IPS-18c (cell line): Measurements from ENCODE around the gene PABPN1L.
"Not testable (repeated sequence)": the region's sequence is repeated elsewhere in the genome, so short reads cannot be mapped to it uniquely, and the experiment has no call there.

ENCODE experiments used
- H3K4me3 ChIP-seq: 2 replicates; pipeline ENCODE4 v1.7.0; 2013; ENCODE audit warnings: low read depth, mild to moderate bottlenecking, low read length, moderate library complexity; ENCODE audit not compliant: insufficient read depth
- H3K9me3 ChIP-seq: one replicate; pipeline ENCODE4 v1.6.1; 2013; ENCODE audit warnings: mild to moderate bottlenecking, low read length, moderate library complexity; ENCODE audit not compliant: control insufficient read depth, insufficient read depth

Gene PABPN1L

GRCh38 chr16:88830783-88831182, 35.7 kb downstream of the PABPN1L start:
- Histone ChIP-seq H3K9me3 (no peaks in the 10 kb centered on the region), H3K4me3 (no peak overlapping the region)

DNA sequence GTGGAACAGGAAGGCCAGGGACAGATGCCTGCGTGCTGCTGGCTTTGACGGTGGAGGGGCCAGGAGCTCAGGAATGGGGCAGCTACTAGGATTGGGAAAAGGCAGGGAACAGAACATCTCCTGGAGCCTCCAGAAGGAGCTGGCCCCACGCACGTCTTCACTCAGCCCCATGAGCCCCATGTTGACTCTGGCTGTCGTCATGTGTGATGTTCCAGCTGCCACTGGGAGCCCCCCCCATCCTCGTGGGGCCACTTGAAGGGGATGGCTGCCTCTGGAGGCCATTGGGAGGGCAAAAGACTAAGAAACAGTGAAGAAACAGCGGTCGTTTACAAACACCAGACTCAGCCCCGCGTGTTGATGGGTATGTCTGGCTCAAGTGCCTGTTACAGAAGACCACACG, 36.2 kb downstream of the PABPN1L start:
- no peaks in the 10 kb centered on the region for H3K9me3 ChIP-seq
- H3K4me3 ChIP-seq, result no peak overlapping the region

- Histone ChIP-seq H3K9me3 (no peaks in the 10 kb centered on the region), H3K4me3 (no peak overlapping the region)
Measured at GRCh38 chr16:88828711-88829110, 37.7 kb downstream of the PABPN1L start.

DNA sequence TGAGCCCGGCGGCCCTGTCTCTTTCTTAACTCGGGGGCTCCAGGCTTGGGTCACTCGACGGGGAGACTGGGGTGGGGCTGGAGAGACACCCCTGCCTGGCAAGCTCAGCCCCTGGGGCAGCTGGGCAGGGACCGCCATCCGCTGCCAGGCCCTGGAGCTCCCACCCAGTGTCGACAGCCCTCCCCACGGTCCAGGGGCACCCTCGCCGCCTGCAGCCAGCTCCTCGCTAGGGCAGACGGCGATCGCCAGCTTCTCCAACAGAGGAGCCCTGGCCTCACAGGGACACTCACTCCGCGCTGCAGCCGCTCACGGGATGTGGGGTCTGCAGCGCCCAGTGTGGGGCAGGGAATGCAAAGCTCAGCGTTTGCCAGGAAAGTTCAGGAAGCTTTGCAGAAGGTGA, 38.7 kb downstream of the PABPN1L start:
- no peak overlapping the region for H3K4me3 ChIP-seq

DNA sequence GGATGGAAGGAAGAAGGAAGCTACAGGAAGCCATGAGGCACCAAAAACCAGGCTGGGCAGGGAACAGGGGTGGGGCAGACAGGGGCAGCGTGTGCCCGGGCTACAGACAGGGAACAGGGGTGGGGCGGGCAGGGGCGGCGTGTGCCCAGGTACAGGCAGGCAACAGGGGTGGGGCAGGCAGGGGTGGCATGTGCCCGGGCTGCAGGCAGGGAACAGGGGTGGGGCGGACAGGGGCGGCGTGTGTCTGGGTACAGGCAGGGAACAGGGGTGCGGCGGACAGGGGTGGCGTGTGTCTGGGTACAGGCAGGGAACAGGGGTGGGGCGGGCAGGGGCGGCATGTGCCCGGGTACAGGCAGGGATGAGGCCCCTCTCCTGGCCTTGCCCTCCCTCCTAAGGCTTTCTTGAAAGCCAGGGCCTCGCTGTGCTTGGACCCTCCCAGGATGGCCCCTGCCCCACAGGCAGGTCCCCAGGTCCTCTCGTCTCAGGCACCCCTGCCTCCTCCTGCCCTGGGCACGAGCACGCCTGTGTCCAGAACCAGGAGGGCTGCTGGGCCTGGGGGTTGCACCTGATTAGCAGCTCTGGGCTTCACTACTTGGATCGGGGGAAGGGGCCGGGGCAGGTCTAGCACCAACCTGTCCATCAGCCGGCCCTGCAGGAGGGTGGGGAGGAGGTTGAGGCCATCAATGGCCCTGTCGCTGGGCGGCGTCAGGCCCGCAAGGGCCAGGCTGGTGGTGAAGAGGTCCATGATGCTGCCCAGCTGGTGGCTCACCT, 40.2 kb downstream of the PABPN1L start:
- Histone ChIP-seq H3K9me3 (no peaks in the 10 kb centered on the region), H3K4me3 (no peak overlapping the region)

More for the DNA sequence above, 38.7 kb downstream of the PABPN1L start:
- H3K9me3 ChIP-seq, result no peaks in the 10 kb centered on the region

DNA sequence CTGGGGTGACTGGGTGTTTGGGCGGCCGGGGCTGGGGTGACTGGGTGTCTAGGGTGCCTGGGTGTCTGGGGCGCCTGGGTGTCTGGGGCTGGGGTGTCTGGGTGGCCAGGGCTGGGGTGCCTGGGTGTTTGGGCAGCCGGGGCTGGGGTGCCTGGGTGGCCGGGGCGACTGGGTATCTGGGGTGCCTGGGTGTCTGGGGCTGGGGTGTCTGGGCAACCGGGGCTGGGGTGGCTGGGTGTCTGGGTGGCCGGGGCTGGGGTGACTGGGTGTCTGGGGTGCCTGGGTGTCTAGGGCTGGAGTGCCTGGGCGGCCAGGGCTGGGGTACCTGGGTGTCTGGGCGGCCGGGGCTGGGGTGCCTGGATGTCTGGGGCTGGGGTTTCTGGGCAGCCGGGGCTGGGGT, 41.3 kb downstream of the PABPN1L start:
- H3K9me3 ChIP-seq, result no peaks in the 10 kb centered on the region
- H3K4me3 ChIP-seq, result no peak overlapping the region

GRCh38 chr16:88824256-88825077, 42.0 kb downstream of the PABPN1L start:
- no peak overlapping the region for H3K4me3 ChIP-seq
- no peaks in the 10 kb centered on the region for H3K9me3 ChIP-seq

DNA sequence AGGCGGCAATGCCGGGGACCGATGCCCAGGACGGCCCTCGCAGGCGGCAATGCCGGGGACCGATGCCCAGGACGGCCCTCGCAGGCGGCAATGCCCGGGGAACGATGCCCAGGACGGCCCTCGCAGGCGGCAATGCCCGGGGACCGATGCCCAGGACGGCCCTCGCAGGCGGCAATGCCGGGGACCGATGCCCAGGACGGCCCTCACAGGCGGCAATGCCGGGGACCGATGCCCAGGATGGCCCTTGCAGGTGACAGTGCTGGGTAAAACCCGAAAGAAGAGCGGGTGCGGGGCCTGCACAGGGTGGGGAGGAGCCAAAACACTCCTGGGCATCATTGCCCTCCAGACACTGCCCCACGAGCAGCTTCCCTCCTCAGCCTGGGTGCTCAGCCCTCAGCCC, 42.8 kb downstream of the PABPN1L start:
- H3K9me3 ChIP-seq, H3K4me3 ChIP-seq: not testable (repeated sequence)

DNA sequence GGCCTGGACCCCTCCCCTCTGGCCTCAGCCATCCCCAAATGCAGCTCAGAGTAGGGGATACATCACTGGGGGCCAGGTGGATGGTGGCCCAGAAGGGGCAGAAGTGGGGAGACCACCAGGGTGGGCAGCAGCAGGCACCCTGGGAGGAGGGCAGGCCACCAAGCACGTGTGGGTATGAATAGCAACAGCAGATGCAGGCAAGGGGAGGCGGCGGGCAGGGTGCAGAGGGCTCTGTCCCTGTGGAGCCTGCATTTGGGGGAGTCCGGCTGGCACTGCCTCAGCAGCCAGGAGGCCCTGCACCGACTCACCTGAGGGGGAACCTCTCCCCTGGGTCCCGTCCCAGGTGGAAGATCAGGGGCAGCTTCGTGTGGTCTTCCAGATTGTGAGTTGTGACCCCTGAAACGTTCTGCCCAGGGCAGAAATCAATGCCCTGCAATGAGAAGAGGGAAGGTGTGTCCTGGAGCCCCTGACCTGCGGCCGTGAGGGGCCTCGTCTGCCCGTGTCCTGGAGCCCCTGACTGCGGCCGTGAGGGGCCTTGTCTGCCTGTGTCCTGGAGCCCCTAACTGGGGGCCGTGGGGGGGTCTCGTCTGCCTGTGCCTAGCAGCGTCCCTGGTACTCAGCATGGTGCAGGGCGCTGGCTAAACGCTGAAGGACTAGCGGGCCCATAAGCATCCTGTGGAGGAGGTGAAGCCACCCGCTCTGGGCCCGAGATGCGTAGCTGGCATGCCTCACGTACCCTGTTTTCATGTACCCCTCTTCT, 44.0 kb downstream of the PABPN1L start:
- Histone ChIP-seq H3K4me3 (no peak overlapping the region), H3K9me3 (no peaks in the 10 kb centered on the region)

- Histone ChIP-seq H3K4me3 (no peak overlapping the region), H3K9me3 (no peaks in the 10 kb centered on the region)
Measured at GRCh38 chr16:88821168-88821850, 45.2 kb downstream of the PABPN1L start.

DNA sequence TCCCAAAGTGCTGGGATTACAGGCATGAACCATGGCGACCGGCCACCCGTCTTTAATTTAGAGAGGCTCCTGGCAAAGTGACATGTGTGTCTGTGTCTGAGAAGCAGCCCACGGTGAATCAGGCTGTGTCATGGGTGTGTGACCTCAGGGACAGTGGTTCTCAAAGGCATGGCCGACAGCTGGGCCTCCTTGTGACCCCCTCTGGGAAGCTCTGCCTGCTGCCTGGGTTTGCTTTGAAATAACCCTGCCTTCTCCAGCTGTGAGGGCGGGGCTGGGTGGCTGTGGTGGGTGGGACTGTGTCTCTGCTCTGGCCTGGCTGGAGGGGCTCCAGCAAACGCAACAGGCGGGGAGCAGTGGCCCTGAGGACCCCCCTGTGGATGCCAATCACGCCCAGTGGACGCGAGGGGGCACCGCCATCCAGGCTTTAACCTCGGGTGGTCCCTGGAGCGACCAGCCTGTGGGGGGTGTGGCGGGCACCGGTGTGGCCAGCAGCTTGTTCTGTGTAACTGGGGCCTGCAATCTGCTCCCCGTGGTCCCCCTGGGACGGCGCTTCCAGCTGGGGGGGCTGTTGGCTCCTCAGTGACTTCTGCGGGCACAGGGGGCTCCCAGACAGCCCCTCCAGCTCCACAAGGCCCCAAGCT, 46.0 kb downstream of the PABPN1L start:
- no peak overlapping the region for H3K4me3 ChIP-seq
- no peaks in the 10 kb centered on the region for H3K9me3 ChIP-seq

- no peak overlapping the region for H3K4me3 ChIP-seq
Measured at GRCh38 chr16:88819126-88819525, 47.3 kb downstream of the PABPN1L start.

GRCh38 chr16:88818575-88818874, 47.9 kb downstream of the PABPN1L start:
- no peak overlapping the region for H3K4me3 ChIP-seq

More at GRCh38 chr16:88819126-88819525, 47.3 kb downstream of the PABPN1L start:
- H3K9me3 ChIP-seq, result no peaks in the 10 kb centered on the region

DNA sequence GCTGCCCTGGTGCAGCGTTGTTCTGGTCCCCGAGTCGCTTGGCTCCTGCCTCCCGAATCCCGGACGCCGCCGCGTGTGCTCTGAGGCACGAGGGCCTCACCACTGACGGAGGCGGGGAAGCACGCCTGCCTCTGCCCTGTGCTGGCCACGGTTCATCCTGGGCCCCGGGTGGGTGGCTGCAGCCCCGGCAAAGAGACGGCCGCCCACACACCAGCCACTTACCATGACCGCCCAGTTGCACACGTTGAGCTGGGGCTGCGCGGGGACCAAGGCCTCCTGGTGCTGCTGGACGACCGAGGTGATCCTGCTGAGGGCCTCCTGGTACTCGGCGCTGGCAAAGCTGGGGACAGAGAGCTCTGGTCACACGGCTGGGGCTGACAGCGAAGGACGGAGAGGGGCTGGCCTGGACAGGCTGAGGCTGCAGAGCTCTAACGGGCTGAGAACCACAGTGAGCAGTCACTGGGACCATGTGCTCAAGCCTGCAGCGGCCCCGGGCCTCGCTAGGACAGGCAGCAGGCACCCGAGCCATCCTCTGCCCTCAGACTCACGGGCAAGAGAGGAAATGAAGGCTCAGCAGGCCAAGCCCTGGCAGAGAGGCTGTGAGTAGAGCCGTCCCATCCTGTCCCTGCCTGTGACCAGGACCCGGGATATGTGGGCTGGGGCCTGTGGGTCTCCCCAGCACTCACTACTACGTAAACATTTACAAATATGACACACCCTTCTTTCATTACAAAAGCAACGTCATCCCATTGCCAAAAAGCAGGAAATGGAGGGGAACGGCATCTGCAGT, 48.5 kb downstream of the PABPN1L start:
- no peak overlapping the region for H3K4me3 ChIP-seq

More at GRCh38 chr16:88818575-88818874, 47.9 kb downstream of the PABPN1L start:
- H3K9me3 ChIP-seq, result no peaks in the 10 kb centered on the region

GRCh38 chr16:88816736-88817535, 49.5 kb downstream of the PABPN1L start:
- no peak overlapping the region for H3K4me3 ChIP-seq
- no peaks in the 10 kb centered on the region for H3K9me3 ChIP-seq

More for the DNA sequence above, 48.5 kb downstream of the PABPN1L start:
- H3K9me3 ChIP-seq, result no peaks in the 10 kb centered on the region
